DMS153 (cell line): Measurements from ENCODE around the gene CCSER1.

Experiments used
- DNase-seq: peaks from one replicate; lab custom pipeline; 2025; lab: John Stamatoyannopoulos, UW

The CCSER1 gene

GRCh38 chr4:90951037-90951436 is 823.8 kb downstream of the CCSER1 start:
- peak; percentile 79 for DNase-seq

- no peak for DNase-seq
Observed at GRCh38 chr4:90958256-90958895, 831.2 kb downstream of the CCSER1 start.

DNA sequence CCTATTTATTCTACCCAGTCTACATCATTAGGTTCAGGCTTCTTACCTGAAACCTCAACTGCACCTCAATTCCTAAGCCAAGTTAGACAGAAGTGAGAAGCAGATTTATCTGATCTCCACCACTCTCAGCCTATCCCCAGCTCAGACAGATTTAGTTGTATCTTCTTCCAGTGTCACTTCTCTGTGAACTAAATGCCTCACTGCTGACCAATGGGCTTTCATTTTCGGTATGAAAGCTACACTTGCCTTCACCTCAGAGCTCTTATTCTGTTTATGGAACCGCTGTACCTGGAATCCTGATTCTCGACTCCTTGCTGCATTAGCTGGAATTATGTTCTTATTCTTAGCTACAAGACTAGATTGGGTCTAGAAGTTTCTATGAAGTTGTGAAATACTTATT is 833.2 kb downstream of the CCSER1 start:
- no peak for DNase-seq

GRCh38 chr4:90960840-90961239 is 833.6 kb downstream of the CCSER1 start:
- no peak for DNase-seq

DNA sequence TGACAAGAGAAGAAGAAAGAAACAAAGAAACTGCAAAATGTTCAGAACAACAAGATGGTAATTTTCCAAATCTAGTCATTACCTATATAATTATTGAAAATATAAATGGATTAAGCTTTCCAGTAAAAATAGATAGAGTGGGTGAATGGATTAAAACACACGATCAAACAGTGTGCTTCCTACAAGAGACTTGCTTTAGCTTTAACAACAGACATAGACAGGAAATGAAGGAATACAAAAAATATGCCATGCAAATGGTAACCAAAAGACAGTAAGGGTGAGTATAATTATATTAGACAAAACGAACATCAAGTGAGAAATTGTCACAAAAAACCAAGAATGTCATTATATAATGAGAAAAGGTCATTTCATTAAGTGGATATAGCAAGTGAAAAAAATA is 842.8 kb downstream of the CCSER1 start:
- no peak for DNase-seq

DNA sequence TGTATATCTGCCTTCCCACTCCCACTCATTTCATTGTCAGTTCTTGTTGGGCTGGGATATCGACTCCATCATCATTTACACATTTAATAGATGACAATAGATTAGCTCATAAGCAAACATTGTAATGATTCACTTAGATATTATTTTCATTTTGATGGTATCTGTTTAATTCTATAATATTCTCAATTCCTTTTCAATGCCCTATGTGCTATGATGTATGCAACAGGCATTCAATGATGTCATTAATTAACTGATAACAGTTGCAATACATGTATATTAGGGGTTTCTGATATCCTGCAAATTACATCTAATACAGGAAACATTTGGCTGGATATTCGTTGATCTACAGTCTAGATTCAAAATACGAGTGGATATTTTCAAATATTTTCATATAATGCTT is 850.5 kb downstream of the CCSER1 start:
- DNase-seq = no peak

DNA sequence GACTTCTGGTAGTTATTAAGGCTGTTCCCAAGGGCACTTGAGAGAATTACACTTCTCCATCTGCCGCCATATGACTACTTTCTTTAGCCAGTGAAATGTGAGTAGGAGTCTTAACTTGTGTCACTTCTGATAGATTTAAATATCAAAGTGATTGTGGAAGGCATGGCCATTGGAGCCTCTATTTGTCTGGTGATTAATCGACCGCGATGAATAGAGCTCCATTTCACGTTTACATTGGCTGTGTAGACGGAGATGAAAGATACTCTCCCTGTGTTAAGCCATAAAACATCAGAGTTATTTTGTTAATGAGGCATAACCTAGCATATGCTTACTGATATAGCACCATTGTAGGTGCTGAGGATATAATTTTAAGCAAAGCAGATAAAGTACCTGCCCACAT is 852.4 kb downstream of the CCSER1 start:
- DNase-seq = no peak

GRCh38 chr4:90982813-90983212 is 855.6 kb downstream of the CCSER1 start:
- no peak for DNase-seq

GRCh38 chr4:90990284-90990683 is 863.1 kb downstream of the CCSER1 start:
- no peak for DNase-seq

DNA sequence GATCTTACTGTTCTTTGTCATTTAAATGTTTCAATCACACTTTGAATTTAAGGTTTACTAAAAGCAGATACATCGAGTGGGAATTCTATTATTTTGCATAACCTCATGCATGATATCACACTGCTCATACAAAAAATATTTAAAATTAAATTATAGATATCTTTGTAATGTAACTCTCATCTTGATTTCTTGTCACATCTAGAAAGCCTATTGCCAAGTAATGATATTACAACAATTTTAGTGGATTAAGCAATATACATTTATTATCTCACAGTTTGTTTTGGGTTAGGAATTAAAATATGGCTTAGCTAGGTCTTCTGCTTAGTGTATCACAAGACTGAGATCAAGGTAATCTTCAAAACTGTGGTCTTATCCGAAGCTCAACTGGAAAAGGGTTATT is 865.0 kb downstream of the CCSER1 start:
- DNase-seq = no peak

DNA sequence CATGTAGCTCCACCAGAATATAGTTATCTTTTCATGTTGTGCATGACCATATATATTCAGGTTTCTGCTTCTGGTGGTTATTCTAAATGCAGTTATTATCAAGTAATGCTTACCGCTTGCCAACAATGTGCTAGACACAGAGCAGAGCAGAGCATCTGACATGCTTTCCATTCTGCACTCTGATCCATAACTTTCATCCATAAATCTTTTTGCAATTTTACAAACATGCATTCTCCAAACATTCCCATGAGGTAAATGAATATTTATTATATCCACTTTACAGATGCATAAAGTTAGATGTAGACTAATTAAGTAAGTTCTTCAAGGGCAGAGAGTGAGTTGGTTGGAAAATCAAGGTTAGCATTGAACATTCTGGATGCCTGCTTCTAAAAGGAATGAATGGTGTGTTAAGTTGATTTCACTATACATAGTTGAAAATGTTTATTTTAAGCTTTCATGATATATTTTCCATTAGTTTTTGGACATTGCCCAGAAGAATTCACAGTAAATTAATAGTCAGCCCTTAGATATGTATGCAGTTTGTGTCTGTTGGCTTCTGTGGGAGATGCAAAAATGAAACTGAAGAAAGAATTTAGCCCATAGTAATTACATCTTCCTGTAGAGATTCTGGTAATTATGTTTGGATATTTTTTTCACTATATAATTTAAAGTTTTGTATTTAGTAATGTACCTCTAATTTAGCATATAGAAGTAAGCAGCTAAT is 867.8 kb downstream of the CCSER1 start:
- DNase-seq = no peak

GRCh38 chr4:90995996-90996395 is 868.8 kb downstream of the CCSER1 start:
- DNase-seq = no peak

- no peak for DNase-seq
Observed at GRCh38 chr4:90996813-90997212, 869.6 kb downstream of the CCSER1 start.

GRCh38 chr4:91015861-91016260 is 888.7 kb downstream of the CCSER1 start:
- no peak for DNase-seq

DNA sequence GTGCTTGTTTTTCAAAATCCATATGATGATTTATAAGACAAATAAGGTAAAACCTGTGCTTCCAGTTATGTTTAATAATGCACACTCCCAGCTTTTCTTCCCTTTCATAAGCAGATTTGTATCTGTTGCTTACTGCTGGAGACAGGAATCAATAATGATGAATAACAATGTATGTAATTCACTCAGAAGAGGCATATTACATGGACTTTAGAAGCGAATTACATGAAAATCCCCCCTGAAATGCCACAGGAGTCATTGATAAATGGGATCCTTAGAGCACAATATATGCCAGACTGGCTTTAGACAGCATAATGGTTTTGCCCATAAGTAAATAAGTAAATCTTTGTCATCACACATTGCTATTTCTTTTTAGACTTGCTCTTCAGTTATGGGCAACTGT is 892.3 kb downstream of the CCSER1 start:
- DNase-seq = no peak

GRCh38 chr4:91025241-91026148 is 898.3 kb downstream of the CCSER1 start:
- no peak for DNase-seq

DNA sequence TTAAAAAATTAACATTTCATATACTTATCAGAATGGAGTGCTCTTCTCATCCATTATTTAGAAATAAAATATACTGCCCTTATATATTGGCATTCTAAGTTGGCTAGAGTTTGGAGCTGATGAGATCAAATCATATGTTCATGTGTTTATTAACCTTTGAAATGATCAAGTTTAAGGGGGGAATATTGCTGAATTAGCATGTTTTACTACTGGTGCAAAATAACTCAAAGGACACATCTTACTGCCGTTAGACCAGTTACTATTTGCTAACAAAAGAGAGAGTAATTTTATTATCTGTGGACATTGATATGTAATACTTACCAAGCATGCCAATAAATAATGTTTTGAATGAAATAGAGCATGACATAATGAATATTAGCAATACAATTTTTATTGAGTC is 901.0 kb downstream of the CCSER1 start:
- no peak for DNase-seq

DNA sequence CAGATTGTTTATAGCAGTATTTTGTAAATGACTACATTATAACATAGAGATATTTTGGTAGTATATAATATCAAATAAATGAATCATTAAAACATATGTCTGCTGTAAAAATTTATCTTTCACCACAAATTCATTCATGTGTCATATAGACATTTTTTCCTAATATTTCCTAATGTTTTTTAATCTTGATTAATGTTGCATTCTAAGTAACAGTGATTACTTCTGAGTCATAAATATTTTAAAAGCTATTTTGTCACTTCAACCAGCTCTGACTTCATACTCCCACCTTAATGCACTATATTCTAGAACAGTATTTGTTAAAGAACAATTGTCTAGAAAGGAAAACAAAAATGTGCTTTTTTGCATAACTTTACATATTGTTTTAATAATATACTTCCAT is 904.6 kb downstream of the CCSER1 start:
- no peak for DNase-seq

DNA sequence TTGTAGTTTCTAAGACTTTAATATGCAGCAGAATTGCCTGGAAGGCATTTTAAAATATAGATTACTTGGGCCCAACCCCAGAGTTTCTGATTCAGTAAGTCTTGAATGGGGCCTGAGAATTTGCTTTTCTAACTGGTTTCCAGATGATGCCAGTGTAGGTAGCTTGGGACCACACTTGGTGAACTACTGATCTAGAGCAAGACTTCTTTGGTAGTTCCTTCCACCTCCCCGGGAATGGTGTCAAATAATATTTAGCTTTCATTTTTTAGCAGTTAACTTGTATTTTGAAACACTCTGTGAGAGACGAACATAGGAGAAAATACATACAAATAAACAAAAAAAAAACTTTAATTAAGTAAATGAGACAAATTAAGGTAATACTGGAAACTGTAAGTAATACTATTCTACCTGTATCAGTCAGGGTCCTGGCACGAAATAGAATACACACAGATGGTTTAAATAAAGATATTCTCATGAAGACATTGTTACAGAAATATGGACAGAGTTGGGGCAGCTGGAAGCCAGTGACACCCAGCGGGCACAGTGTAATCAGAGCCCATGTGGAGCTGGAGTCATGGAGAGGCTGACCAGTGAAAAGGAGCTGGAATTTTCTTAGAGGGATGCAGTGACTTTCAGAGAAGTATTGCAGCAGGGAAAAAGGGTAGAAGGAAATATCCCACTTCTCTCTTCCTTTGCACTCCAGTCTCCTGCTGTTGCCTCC is 905.7 kb downstream of the CCSER1 start:
- no peak for DNase-seq

DNA sequence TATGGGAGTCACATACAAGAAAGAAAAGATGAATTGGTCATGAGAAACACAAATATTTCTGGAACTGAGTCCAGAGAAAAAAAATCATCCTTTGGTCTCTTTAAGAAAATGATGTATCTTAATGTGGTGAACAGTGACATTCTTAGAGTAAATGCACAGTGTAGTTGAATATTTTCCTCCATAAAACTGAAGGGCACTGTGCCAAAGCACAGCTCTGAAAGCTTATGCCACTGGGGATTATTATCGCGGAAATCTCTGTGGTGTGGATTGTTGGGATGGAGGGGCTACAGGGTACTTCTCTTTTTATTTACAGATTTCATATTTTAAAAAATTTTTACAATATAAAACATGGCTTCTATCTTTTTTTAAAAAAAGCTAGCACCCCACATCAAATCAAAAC is 908.1 kb downstream of the CCSER1 start:
- DNase-seq = no peak

- no peak for DNase-seq
Observed at GRCh38 chr4:91037951-91038350, 910.8 kb downstream of the CCSER1 start.

DNA sequence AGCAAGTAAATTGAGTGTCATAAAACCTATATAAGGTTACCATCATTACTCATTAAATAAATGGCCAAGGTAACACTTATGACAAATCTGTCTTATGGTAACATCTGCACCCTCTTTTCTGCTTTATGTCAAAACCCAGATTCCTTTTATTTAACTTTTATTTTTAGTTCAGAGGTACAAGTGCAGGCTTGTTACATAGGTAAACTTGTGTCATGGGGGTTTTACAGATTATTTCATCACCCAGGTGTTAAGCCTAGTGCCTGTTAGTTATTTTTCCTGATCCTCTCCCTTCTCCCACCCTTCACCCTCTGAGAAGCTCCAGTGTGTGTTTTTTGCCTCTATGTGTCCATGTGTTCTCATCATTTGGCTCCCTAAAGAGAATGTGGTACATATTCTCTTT is 930.7 kb downstream of the CCSER1 start:
- no peak for DNase-seq
